ENCODE measurements around the gene MRTFB.

DNA sequence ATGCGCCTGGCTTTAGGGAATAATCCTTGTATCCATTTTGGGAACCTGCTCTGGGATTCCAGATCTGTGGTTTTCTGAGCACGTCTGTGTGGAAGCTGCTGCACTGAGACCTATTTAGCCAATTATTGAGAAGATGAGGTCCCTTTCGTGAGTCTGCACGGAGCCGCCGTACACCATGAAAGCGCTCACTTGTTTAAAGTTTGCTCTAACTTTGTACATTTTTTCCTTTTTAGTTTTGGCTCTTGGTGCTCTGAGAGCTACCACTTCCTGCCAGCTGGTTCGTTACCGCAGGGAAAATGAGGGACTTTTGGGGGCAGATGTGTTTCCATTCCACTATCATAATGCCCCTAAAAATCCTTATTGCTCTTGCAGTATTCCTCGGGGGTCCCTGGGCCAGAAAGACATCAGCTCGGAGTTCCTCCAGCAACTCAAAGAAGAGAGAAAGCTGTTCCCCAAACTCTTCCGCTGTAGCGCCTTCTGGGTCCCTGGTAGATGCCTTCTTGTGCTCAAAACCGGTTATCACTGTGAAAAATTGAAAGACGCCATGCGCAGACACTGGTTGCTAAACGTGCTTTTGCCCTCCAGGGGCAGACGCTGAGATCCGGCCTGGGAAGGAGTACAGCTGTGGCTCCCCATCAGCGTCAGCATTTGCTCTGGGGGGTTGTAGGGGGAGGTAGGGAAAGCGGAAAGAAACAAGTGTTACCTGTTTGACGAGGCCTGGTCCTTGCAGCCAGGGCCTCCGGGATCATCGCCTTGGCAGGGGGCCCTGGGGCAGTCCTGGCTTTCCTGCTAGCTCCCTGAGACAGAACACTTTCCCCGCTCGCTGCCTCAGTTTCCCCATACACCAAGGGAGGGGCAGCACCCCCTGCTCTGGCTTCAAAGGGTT is 238.1 kb downstream of the MRTFB start:
- TF ChIP-seq, protein P1, sequence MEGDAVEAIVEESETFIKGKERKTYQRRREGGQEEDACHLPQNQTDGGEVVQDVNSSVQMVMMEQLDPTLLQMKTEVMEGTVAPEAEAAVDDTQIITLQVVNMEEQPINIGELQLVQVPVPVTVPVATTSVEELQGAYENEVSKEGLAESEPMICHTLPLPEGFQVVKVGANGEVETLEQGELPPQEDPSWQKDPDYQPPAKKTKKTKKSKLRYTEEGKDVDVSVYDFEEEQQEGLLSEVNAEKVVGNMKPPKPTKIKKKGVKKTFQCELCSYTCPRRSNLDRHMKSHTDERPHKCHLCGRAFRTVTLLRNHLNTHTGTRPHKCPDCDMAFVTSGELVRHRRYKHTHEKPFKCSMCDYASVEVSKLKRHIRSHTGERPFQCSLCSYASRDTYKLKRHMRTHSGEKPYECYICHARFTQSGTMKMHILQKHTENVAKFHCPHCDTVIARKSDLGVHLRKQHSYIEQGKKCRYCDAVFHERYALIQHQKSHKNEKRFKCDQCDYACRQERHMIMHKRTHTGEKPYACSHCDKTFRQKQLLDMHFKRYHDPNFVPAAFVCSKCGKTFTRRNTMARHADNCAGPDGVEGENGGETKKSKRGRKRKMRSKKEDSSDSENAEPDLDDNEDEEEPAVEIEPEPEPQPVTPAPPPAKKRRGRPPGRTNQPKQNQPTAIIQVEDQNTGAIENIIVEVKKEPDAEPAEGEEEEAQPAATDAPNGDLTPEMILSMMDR (IDR thresholded peaks at IDR 0.05): no peak
- no peak for TF ChIP-seq POLR2A (IDR thresholded peaks at IDR 0.05)

Measured in stomach (tissue), 4 donors.